ENCODE results near the gene PCYT2. TPM values are rescaled to one million over a fixed set of nuclear protein-coding genes. Genes with fewer than 3 reads are reported as not detected.

The PCYT2 gene
- total and polyA plus RNA-seq, 8 donors: 9.0 to 35.3 (median 17.7) TPM

DNA sequence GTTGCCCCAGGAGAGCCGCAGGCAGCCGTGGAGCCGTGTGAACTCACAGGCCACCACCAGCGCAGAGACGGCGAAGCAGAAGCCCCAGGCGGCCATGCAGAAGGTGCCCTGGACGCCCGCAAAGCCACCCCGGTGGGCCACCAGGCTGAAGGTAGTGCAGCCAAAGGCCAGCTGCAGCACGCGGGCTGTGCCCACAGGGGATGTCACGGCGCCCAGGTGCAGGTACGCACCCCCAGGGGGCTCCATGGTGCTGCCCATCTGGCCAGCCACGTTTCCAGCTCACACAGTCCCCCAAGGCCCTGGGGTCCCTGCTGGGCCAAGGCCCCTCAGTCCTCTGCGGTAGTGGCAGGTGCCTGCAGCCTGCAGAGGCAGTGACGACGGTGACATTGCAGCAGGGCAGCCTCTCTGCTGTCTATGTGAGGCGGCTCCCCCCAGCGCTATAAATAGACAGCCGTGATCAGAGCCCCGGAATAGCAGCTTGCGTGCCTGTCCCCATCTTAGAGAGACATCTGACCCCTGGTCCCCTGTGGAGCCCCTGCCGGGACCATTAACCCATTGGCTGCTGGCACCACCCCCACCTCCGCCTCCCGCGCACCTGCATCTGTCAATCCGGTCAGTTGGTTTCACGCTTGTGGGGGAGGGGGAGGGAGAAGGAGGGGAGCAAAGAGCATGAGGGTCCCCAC is 30.4 kb upstream of the PCYT2 start:
- Histone ChIP-seq H3K36me3 (no peaks in the 10 kb centered on the region), H3K27ac (no peak overlapping the region), H3K4me3 (no peak overlapping the region), H3K4me1 (no peaks in the 10 kb centered on the region), H3K27me3 (no peaks in the 10 kb centered on the region), H3K9me3 (no peaks in the 10 kb centered on the region)
- FAIRE-seq (no peak), DNase-seq (peak in 3 of 6 donors; percentile 26 to 74 (median 51)), ATAC-seq (no peak)
- WGBS, 2 donors: 46 to 47% methylated on average over 30 of the region's 30 CpGs
- intact Hi-C loops (cut with DNase I): no loop called here
- TF ChIP-seq, protein P1, sequence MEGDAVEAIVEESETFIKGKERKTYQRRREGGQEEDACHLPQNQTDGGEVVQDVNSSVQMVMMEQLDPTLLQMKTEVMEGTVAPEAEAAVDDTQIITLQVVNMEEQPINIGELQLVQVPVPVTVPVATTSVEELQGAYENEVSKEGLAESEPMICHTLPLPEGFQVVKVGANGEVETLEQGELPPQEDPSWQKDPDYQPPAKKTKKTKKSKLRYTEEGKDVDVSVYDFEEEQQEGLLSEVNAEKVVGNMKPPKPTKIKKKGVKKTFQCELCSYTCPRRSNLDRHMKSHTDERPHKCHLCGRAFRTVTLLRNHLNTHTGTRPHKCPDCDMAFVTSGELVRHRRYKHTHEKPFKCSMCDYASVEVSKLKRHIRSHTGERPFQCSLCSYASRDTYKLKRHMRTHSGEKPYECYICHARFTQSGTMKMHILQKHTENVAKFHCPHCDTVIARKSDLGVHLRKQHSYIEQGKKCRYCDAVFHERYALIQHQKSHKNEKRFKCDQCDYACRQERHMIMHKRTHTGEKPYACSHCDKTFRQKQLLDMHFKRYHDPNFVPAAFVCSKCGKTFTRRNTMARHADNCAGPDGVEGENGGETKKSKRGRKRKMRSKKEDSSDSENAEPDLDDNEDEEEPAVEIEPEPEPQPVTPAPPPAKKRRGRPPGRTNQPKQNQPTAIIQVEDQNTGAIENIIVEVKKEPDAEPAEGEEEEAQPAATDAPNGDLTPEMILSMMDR (IDR thresholded peaks at IDR 0.05): no peak

DNA sequence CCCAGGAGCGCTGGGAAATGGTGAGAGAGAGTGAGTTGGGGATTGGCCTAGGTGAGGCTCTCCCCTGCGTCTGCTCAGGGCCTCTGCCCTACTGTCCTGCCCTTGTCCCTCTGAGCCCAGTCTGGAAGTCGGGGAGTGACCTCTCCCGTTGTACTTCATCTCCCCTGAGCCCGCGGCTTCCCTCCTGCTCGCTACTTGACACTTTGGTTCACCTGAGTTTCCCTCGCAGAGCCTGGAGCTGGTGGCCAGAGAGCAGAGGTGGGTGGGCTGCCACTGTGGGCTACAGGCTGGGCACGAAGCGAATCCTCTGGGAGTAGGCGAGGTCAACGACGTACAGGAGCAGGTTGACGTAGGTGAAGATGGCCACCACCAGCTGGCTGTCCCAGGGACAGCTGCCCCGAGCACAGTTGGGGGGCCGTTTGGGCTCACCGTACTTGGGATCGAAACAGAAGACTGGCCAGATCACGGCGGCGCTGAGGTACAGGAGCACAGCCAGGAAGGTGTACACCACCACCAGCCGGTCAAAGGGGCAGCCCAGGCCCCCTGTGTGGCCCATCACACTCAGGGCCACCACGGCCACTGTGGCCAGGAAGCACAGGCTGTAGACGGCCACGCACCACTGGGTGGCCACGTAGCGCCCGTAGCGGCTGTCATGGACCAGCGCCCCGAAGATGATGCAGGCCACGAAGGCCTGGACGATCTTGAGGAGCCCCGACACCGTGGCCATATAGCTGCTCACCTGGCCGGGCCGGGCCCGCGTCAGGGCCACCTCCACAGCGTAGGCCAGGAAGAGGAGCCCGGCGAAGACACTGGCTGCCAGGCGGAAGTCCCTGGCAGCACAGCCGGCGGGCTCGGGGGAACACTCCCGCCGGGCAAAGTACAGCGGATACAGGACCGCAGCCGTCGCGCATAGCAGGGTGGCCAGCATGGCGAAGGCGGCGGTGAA is 29.6 kb upstream of the PCYT2 start:
- Histone ChIP-seq H3K27ac (no peak overlapping the region), H3K4me3 (no peak overlapping the region), H3K36me3 (no peaks in the 10 kb centered on the region), H3K27me3 (no peaks in the 10 kb centered on the region), H3K9me3 (no peaks in the 10 kb centered on the region), H3K4me1 (peaks cover 0 to 1% (median under 1%) of the 10 kb centered on the region in 3 donors)
- intact Hi-C loops (cut with DNase I): no loop called here
- DNase-seq (peak in 2 of 6 donors; percentile 30 to 57), ATAC-seq (no peak), FAIRE-seq (no peak)
- 87 to 88% methylated on average over 56 of the region's 56 CpGs for WGBS, 2 donors
- TF ChIP-seq, protein P1 (IDR thresholded peaks at IDR 0.05): no peak

DNA sequence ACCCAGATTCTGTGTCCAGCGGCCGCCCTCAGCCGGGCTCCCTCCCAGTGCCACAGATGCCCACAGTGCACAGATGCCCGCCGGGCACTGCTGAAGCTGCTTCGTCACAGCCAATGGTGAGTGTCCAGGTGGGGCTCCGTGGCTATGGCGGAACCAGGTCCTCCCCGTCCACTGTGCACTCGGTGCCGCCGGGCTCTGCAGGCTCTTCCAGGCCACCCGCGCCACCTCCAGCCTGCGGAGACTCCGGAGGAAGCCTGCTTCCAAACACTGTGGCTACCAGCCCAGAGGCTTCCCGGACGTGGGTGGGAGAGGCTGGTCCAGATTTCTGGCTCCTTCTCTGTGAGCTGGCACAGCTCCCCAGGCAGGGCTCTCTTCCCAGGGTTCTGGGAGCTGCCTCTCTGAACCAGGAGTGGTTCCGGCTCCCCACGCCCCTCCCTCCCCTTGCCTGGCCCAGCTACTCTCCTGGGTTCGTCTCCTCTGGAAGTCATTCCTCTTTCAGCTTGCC is 28.7 kb upstream of the PCYT2 start:
- TF ChIP-seq, protein P1 (IDR thresholded peaks at IDR 0.05): no peak
- intact Hi-C loops (cut with DNase I): no loop called here
- 81 to 82% methylated on average over 21 of the region's 21 CpGs for WGBS, 2 donors
- Histone ChIP-seq H3K36me3 (no peaks in the 10 kb centered on the region), H3K27me3 (no peaks in the 10 kb centered on the region), H3K9me3 (no peaks in the 10 kb centered on the region), H3K4me3 (no peak overlapping the region), H3K27ac (no peak overlapping the region), H3K4me1 (peaks cover 0 to 5% (median 3%) of the 10 kb centered on the region in 3 donors)
- ATAC-seq (no peak), DNase-seq (peak in 2 of 6 donors; percentile 34 to 58), FAIRE-seq (no peak)

DNA sequence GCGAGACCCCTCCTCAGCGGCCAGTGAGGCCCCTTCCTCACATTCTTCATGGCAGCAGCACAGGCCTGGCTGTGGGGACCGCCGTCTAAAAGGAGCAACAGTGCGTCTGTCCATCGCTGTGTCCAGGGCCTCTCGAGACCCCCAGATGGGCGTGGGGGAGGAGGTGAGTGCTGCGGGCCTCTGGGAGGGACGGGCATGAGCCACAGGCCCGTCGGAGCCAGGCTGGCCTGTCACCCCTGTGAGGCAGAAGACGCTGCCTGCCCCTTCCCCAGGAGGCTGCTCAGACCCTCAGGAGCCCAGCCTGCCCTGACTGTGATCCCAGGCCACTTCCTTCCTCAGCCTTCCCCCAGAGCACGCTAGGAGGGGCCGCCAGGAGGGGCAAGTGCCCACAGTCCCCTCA is 28.0 kb upstream of the PCYT2 start:
- peaks cover 0 to 5% (median 3%) of the 10 kb centered on the region in 3 donors for H3K4me1 ChIP-seq
- no peaks in the 10 kb centered on the region for H3K36me3 ChIP-seq
- FAIRE-seq (no peak), DNase-seq (peak in 2 of 6 donors; percentile 31 to 51), ATAC-seq (no peak)
- no peaks in the 10 kb centered on the region for H3K9me3 ChIP-seq
- no peak overlapping the region for H3K27ac ChIP-seq
- no peaks in the 10 kb centered on the region for H3K27me3 ChIP-seq
- 77 to 78% methylated on average over 15 of the region's 15 CpGs for WGBS, 2 donors
- TF ChIP-seq, protein P1 (IDR thresholded peaks at IDR 0.05): no peak
- H3K4me3 ChIP-seq: no peak overlapping the region
- intact Hi-C loops (cut with DNase I): no loop called here
